SK-N-SH (cell line): ENCODE results near the gene NLN. TPM values are rescaled to one million over a fixed set of nuclear protein-coding genes. Genes with fewer than 3 reads are reported as not detected.
A peak's percentile ranks its signal among the peaks of the same experiment; 100 is the strongest.

ENCODE experiments used
- CTCF ChIA-PET: fragments of 300-600, 350-600 bp; formaldehyde crosslinking; extraction: SDS; loops from one replicate; lab custom pipeline; 2021; lab: Yijun Ruan, JAX
- POLR2A ChIA-PET: fragments of 350-600 bp; sonication (Branson Sonifier 250); formaldehyde crosslinking; extraction: SDS; loops from one replicate; lab custom pipeline; 2020; ENCODE audit warnings: antibody characterized with exemption, inconsistent platforms; lab: Yijun Ruan, JAX
- DNase-seq: peaks from one replicate; pipeline ENCODE4 v3.0.0; 2012
- H2AFZ ChIP-seq: fragments of 200-600 bp; sonication (generic); 2 replicates; pipeline ENCODE4 v1.8.1; 2016; ENCODE audit warnings: antibody characterized with exemption, mild to moderate bottlenecking, low read depth
- H3F3A ChIP-seq: fragments of 200-600 bp; sonication (generic); replicated peaks from 2 replicates; pipeline ENCODE3; 2016; ENCODE audit warnings: antibody characterized with exemption, mild to moderate bottlenecking; ENCODE audit not compliant: insufficient read depth
- H3K27ac ChIP-seq, 2 experiments: fragments of 200-500 bp in 1 of 2; fragments of 200-600 bp in 1 of 2; sonication (Bioruptor generic) in 1 of 2; sonication (generic), shearing (Covaris generic) in 1 of 2; 2 replicates each; pipeline versions ENCODE4 v1.5.1 to v1.6.1; 2014 to 2016; ENCODE audit warnings: low read depth in 2 of 2, inconsistent platforms in 1 of 2, low read length in 1 of 2, mild to moderate bottlenecking in 1 of 2, mixed read lengths in 1 of 2
- H3K27me3 ChIP-seq: fragments of 200-600 bp; sonication (generic), shearing (Covaris generic); 2 replicates; pipeline ENCODE4 v1.6.1; 2016; ENCODE audit warnings: mixed run types; ENCODE audit not compliant: insufficient read depth
- H3K36me3 ChIP-seq, 2 experiments: fragments of 200-500 bp in 1 of 2; fragments of 200-600 bp in 1 of 2; sonication (Bioruptor generic) in 1 of 2; sonication (generic) in 1 of 2; replicated peaks in 1 of 2; 2 replicates each; pipeline versions ENCODE3 to v1.5.1; 2014 to 2016; ENCODE audit warnings: low read length in 1 of 2, mild to moderate bottlenecking in 1 of 2; ENCODE audit not compliant: insufficient read depth in 2 of 2, control insufficient read depth in 1 of 2
- H3K4me1 ChIP-seq, 2 experiments: fragments of 200-500 bp in 1 of 2; fragments of 200-600 bp in 1 of 2; sonication (Bioruptor generic) in 1 of 2; sonication (generic), shearing (Covaris generic) in 1 of 2; 2 replicates each; pipeline versions ENCODE4 v1.5.1 to v1.6.1; 2014 to 2016; ENCODE audit warnings: low read depth in 1 of 2, low read length in 1 of 2, mixed run types in 1 of 2; ENCODE audit not compliant: insufficient read depth in 2 of 2, control insufficient read depth in 1 of 2
- H3K4me2 ChIP-seq: fragments of 200-600 bp; sonication (generic), shearing (Covaris generic); 2 replicates; pipeline ENCODE4 v1.6.1; 2017; ENCODE audit warnings: mixed run types
- H3K4me3 ChIP-seq, 2 experiments: fragments of 200-500 bp in 1 of 2; fragments of 200-600 bp in 1 of 2; sonication (Bioruptor generic) in 1 of 2; sonication (generic), shearing (Covaris generic) in 1 of 2; 2 replicates each; pipeline versions ENCODE4 v1.5.1 to v1.8.1; 2014 to 2016; ENCODE audit warnings: low read depth in 2 of 2, inconsistent platforms in 1 of 2, low read length in 1 of 2, mild to moderate bottlenecking in 1 of 2, mixed read lengths in 1 of 2, moderate library complexity in 1 of 2
- H3K79me2 ChIP-seq: fragments of 200-600 bp; sonication (generic); 2 replicates; pipeline ENCODE4 v1.8.1; 2017; ENCODE audit warnings: mild to moderate bottlenecking; ENCODE audit not compliant: insufficient read depth
- H3K9ac ChIP-seq: fragments of 200-600 bp; sonication (generic); 2 replicates; pipeline ENCODE4 v1.6.1; 2017; ENCODE audit warnings: mixed run types
- H3K9me2 ChIP-seq: fragments of 200-600 bp; sonication (generic); 2 replicates; pipeline ENCODE4 v1.6.1; 2017; ENCODE audit warnings: mixed run types
- H3K9me3 ChIP-seq: fragments of 200-600 bp; sonication (generic); 2 replicates; pipeline ENCODE4 v1.6.1; 2017; ENCODE audit warnings: mixed run types, mild to moderate bottlenecking, moderate library complexity
- H4K20me1 ChIP-seq: fragments of 200-600 bp; sonication (generic); 2 replicates; pipeline ENCODE4 v1.6.1; 2017; ENCODE audit warnings: mild to moderate bottlenecking, mixed run types; ENCODE audit not compliant: insufficient read depth
- CHD2 ChIP-seq: fragments of 150-350 bp; IDR thresholded peaks from 2 replicates; pipeline ENCODE4 v1.6.1; 2018; ENCODE audit warnings: low read length; ENCODE audit not compliant: partially characterized antibody
- ELF1 ChIP-seq: IDR thresholded peaks from 2 replicates; pipeline ENCODE4 v1.4.0; 2012
- EP300 ChIP-seq, 2 experiments: IDR thresholded peaks; 2 replicates each; pipeline versions ENCODE4 v1.4.0 to v1.6.1; 2012; ENCODE audit warnings: borderline replicate concordance in 1 of 2, low read depth in 1 of 2, low read length in 1 of 2
- EZH2phosphoT487 ChIP-seq: fragments of 200-600 bp; sonication (generic); IDR thresholded peaks from 2 replicates; pipeline ENCODE4 v1.6.1; 2017; ENCODE audit warnings: low read depth, mixed run types, mild to moderate bottlenecking, antibody characterized with exemption, moderate library complexity, borderline replicate concordance
- FOSL2 ChIP-seq: IDR thresholded peaks from 2 replicates; pipeline ENCODE4 v1.4.0; 2012; ENCODE audit warnings: low read depth, mild to moderate bottlenecking, moderate library complexity, borderline replicate concordance
- GATA2 ChIP-seq: sonication (generic); formaldehyde crosslinking; IDR thresholded peaks from 2 replicates; pipeline ENCODE4 v1.5.0; 2020; ENCODE audit warnings: mild to moderate bottlenecking, missing genetic modification reagents
- JUND ChIP-seq: IDR thresholded peaks from 2 replicates; pipeline ENCODE4 v1.4.0; 2012
- MEF2A ChIP-seq: IDR thresholded peaks from 2 replicates; pipeline ENCODE4 v1.4.0; 2012; ENCODE audit warnings: low read depth, borderline replicate concordance
- MXI1 ChIP-seq: IDR thresholded peaks from 2 replicates; pipeline ENCODE4 v1.6.1; 2012; ENCODE audit warnings: mild to moderate bottlenecking, low read depth, low read length, improper control_type of control experiment
- NFIC ChIP-seq: IDR thresholded peaks from 2 replicates; pipeline ENCODE4 v1.4.0; 2012; ENCODE audit warnings: borderline replicate concordance
- NRF1 ChIP-seq: IDR thresholded peaks from 2 replicates; pipeline ENCODE4 v1.6.1; 2012; ENCODE audit warnings: low read depth, mild to moderate bottlenecking, low read length
- POLR2AphosphoS5 ChIP-seq: IDR thresholded peaks from 2 replicates; pipeline ENCODE4 v1.6.1; 2012; ENCODE audit warnings: low read depth, low read length
- RAD21 ChIP-seq: IDR thresholded peaks from 2 replicates; pipeline ENCODE4 v1.6.1; 2012; ENCODE audit warnings: mild to moderate bottlenecking, low read length
- RCOR1 ChIP-seq: fragments of 150-350 bp; IDR thresholded peaks from 2 replicates; pipeline ENCODE4 v1.6.1; 2017; ENCODE audit warnings: antibody characterized with exemption, low read length
- RFX5 ChIP-seq: IDR thresholded peaks from 2 replicates; pipeline ENCODE4 v1.6.1; 2012; ENCODE audit warnings: mild to moderate bottlenecking, improper control_type of control experiment, low read length
- RXRA ChIP-seq: IDR thresholded peaks from 2 replicates; pipeline ENCODE4 v1.4.0; 2012; ENCODE audit warnings: low read depth, mild to moderate bottlenecking, borderline replicate concordance
- SIN3A ChIP-seq: IDR thresholded peaks from 2 replicates; pipeline ENCODE4 v1.6.1; 2012; ENCODE audit warnings: low read depth, mild to moderate bottlenecking, low read length, moderate library complexity, borderline replicate concordance
- TAF1 ChIP-seq: IDR thresholded peaks from 2 replicates; pipeline ENCODE4 v1.6.1; 2012; ENCODE audit warnings: low read depth, mild to moderate bottlenecking, low read length, moderate library complexity, borderline replicate concordance
- TCF12 ChIP-seq: IDR thresholded peaks from 2 replicates; pipeline ENCODE4 v1.4.0; 2012
- YY1 ChIP-seq: IDR thresholded peaks from 2 replicates; pipeline ENCODE4 v1.4.0; 2012; ENCODE audit warnings: low read depth, mild to moderate bottlenecking
- WGBS: methylation state at CpG from one replicate; pipeline ENCODE4 v1.1.6; 2017; ENCODE audit warnings: low lambda C conversion rate; 5-methylcytosine and 5-hydroxymethylcytosine counted together
- polyA plus RNA-seq, 3 experiments: library from polyadenylated mRNA; depleted of rRNA; stranded (reverse); fragments of >200 nt; gene quantifications; 2 replicates each; pipeline ENCODE4 v1.2.3, GENCODE V29; 2012
- TF ChIP-seq, protein P1 (sequence below): IDR thresholded peaks from 2 replicates; pipeline ENCODE4 v1.4.0; 2012; ENCODE audit warnings: low read depth
- TF ChIP-seq, protein P2 (sequence below): IDR thresholded peaks from 2 replicates; pipeline ENCODE4 v1.4.0; 2012; ENCODE audit warnings: low read depth, borderline replicate concordance
- TF ChIP-seq, protein P3 (sequence below): fragments of 200-600 bp; sonication (generic); IDR thresholded peaks from 2 replicates; pipeline ENCODE4 v1.6.1; 2017; ENCODE audit warnings: antibody characterized with exemption, mild to moderate bottlenecking, moderate library complexity
- TF ChIP-seq, protein P4 (sequence below): IDR thresholded peaks from 2 replicates; pipeline ENCODE4; 2012
- TF ChIP-seq, protein P5 (sequence below): fragments of 150-350 bp; IDR thresholded peaks from 2 replicates; pipeline ENCODE4 v1.6.1; 2016; ENCODE audit warnings: mild to moderate bottlenecking, low read depth, low read length
- TF ChIP-seq, protein P6 (sequence below): IDR thresholded peaks from 2 replicates; pipeline ENCODE4 v1.4.0; 2012; ENCODE audit warnings: low read depth, borderline replicate concordance

The NLN gene
- polyA plus RNA-seq (2012; rRNA removed), result 17.1 and 20.0 TPM in 2 replicates
- 21.2 and 24.0 TPM in 2 replicates for polyA plus RNA-seq (2012; cell fraction: cytosol; rRNA removed)
- 6.1 and 11.5 TPM in 2 replicates for polyA plus RNA-seq (2012; cell fraction: nucleus; rRNA removed)

DNA sequence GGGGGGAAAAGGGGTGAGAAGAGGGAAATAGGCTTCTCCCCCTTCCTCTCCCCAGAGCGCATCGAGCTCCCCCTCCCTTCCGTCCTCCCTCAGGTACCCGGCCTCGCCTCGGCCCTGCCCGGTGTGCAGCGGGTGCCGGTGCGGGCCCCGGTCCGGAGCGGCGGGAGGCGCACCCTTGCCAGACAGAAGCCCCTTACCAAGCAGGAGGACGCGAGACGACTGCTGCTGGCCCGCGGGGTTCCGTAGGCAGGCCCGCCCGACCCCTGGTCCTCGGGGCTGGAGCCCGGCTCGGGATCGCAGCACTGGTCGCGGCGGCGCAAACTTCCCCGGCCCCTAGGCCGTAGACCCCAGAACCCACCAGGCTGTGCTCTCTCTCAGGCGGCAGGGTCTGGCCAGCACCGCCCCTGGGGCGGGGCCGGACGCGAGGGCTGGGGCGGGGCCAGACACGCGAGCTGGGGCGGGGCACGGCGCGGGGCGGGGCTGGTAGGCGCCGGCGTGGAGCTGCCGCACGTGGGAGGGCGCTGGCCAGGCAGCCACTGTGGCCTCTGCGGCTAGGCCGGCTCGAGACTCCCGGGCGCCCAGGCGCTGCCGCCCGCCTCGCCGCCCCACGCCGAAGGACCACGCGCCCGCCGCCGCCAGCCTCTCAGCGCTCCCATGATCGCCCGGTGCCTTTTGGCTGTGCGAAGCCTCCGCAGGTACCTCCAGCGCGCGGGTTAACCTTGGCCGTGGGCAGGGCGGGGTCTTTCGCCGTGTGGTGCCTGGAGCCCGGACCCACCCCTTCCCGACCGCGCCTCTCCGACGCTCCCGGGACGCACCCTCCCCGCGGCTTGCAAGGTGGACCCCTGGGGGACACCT lies at the start of gene NLN, which contains the start of gene SGTB:
Gene NLN (plus strand): TSS at position 486 of the 855 bp plus-strand sequence. CDS start 169 bp downstream, at position 655.
Gene SGTB (minus strand): TSS at position 390 of the 855 bp plus-strand sequence. CDS start 1,302 bp downstream, outside the sequence.
- peak within 1 kb of the TSS; percentile 88 for H3K4me2 ChIP-seq
- peak within 1 kb of the TSS; percentile 66 to 85 for H3K27ac ChIP-seq
- peak within 1 kb of the TSS; percentile 72 to 96 for H3K4me3 ChIP-seq
- H2AFZ ChIP-seq, result peak within 1 kb of the TSS; percentile 88
- WGBS, result 0% methylated on average over 6 of the region's 92 CpGs
- no peaks in the 10 kb centered on the region for H3K27me3 ChIP-seq
- POLR2A ChIA-PET, result interaction anchor here (1.0 to 1.8 kb wide), 3 partner anchors 17 to 422 kb away, joined by 3 to 10 read pairs (median 5); partner anchors contain the start of gene SREK1
- H3K79me2 ChIP-seq, result peaks cover 70% of the 10 kb centered on the region
- H3K9me2 ChIP-seq, result no peaks in the 10 kb centered on the region
- peaks cover 21% of the 10 kb centered on the region for H3F3A ChIP-seq
- DNase-seq, result peak; percentile 99
- H3K9me3 ChIP-seq, result no peaks in the 10 kb centered on the region
- peaks cover 10 to 17% of the 10 kb centered on the region in 2 experiments for H3K36me3 ChIP-seq
- H3K9ac ChIP-seq, result peak within 1 kb of the TSS; percentile 85
- H4K20me1 ChIP-seq, result no peaks in the 10 kb centered on the region
- CTCF ChIA-PET, result no interaction called here
- peaks cover 6% of the 10 kb centered on the region in 2 experiments; a peak in 3 of 4 replicates for H3K4me1 ChIP-seq
- TF ChIP-seq RCOR1 (no peak), NRF1 (no peak), TCF12 (no peak), TAF1 (0 out of 2 replicates have a peak, but pooled peaks have one; percentile 43), EZH2phosphoT487 (no peak), YY1 (no peak), GATA2 (no peak), JUND (no peak), MXI1 (peak; percentile 97), EP300 (IDR thresholded peaks at IDR 0.05; ENCODE audit: borderline replicate concordance in 1 of 2, low read depth in 1 of 2, low read length in 1 of 2) (no peak), FOSL2 (no peak), SIN3A (peak; percentile 84; the same call in 1 of the 2 replicates), POLR2AphosphoS5 (peak; percentile 24; the same call in 1 of the 2 replicates), ELF1 (no peak), NFIC (no peak), RFX5 (no peak), RXRA (no peak), RAD21 (no peak), MEF2A (no peak), CHD2 (no peak)
- TF ChIP-seq, protein P1, sequence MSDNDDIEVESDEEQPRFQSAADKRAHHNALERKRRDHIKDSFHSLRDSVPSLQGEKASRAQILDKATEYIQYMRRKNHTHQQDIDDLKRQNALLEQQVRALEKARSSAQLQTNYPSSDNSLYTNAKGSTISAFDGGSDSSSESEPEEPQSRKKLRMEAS, result peak; percentile 93
- TF ChIP-seq, protein P2, sequence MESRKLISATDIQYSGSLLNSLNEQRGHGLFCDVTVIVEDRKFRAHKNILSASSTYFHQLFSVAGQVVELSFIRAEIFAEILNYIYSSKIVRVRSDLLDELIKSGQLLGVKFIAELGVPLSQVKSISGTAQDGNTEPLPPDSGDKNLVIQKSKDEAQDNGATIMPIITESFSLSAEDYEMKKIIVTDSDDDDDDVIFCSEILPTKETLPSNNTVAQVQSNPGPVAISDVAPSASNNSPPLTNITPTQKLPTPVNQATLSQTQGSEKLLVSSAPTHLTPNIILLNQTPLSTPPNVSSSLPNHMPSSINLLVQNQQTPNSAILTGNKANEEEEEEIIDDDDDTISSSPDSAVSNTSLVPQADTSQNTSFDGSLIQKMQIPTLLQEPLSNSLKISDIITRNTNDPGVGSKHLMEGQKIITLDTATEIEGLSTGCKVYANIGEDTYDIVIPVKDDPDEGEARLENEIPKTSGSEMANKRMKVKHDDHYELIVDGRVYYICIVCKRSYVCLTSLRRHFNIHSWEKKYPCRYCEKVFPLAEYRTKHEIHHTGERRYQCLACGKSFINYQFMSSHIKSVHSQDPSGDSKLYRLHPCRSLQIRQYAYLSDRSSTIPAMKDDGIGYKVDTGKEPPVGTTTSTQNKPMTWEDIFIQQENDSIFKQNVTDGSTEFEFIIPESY, result no peak
- TF ChIP-seq, protein P3, sequence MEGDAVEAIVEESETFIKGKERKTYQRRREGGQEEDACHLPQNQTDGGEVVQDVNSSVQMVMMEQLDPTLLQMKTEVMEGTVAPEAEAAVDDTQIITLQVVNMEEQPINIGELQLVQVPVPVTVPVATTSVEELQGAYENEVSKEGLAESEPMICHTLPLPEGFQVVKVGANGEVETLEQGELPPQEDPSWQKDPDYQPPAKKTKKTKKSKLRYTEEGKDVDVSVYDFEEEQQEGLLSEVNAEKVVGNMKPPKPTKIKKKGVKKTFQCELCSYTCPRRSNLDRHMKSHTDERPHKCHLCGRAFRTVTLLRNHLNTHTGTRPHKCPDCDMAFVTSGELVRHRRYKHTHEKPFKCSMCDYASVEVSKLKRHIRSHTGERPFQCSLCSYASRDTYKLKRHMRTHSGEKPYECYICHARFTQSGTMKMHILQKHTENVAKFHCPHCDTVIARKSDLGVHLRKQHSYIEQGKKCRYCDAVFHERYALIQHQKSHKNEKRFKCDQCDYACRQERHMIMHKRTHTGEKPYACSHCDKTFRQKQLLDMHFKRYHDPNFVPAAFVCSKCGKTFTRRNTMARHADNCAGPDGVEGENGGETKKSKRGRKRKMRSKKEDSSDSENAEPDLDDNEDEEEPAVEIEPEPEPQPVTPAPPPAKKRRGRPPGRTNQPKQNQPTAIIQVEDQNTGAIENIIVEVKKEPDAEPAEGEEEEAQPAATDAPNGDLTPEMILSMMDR, result no peak
- TF ChIP-seq, protein P4, sequence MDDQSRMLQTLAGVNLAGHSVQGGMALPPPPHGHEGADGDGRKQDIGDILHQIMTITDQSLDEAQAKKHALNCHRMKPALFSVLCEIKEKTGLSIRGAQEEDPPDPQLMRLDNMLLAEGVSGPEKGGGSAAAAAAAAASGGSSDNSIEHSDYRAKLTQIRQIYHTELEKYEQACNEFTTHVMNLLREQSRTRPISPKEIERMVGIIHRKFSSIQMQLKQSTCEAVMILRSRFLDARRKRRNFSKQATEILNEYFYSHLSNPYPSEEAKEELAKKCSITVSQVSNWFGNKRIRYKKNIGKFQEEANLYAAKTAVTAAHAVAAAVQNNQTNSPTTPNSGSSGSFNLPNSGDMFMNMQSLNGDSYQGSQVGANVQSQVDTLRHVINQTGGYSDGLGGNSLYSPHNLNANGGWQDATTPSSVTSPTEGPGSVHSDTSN, result no peak
- TF ChIP-seq, protein P5, sequence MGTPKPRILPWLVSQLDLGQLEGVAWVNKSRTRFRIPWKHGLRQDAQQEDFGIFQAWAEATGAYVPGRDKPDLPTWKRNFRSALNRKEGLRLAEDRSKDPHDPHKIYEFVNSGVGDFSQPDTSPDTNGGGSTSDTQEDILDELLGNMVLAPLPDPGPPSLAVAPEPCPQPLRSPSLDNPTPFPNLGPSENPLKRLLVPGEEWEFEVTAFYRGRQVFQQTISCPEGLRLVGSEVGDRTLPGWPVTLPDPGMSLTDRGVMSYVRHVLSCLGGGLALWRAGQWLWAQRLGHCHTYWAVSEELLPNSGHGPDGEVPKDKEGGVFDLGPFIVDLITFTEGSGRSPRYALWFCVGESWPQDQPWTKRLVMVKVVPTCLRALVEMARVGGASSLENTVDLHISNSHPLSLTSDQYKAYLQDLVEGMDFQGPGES, result no peak
- TF ChIP-seq, protein P6, sequence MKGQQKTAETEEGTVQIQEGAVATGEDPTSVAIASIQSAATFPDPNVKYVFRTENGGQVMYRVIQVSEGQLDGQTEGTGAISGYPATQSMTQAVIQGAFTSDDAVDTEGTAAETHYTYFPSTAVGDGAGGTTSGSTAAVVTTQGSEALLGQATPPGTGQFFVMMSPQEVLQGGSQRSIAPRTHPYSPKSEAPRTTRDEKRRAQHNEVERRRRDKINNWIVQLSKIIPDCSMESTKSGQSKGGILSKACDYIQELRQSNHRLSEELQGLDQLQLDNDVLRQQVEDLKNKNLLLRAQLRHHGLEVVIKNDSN, result peak; percentile 30; the same call in 1 of the 2 replicates
